OCI-LY3 (cell line): ENCODE results near the gene SFPQ.

Source experiments
- CTCF ChIP-seq: fragments of 200-600, 300-600 bp; sonication (generic); IDR thresholded peaks from 2 replicates; pipeline ENCODE4 v1.5.1; 2014; ENCODE audit warnings: antibody characterized with exemption, low read length, low read depth
- EZH2phosphoT487 ChIP-seq: fragments of 200-600 bp; shearing (Covaris generic); IDR thresholded peaks from 2 replicates; pipeline ENCODE4 v1.6.1; 2018; ENCODE audit warnings: antibody characterized with exemption, mixed run types, low read depth

- TF ChIP-seq CTCF (no peak), EZH2phosphoT487 (no peak)
Observed at GRCh38 chr1:35175602-35176001, 17.3 kb downstream of the SFPQ start.
